HCT116 (cell line): ENCODE results near the gene ACP4. TPM values are rescaled to one million over a fixed set of nuclear protein-coding genes. Genes with fewer than 3 reads are reported as not detected.
A peak's percentile ranks its signal among the peaks of the same experiment; 100 is the strongest.

ENCODE experiments used
- ATAC-seq: fragments of 200-7000 bp; cut with Tn5 transposase; 2 replicates; pipeline ENCODE4 v1.9.1; 2020; ENCODE audit warnings: mild to moderate bottlenecking, moderate library complexity
- BruUV-seq: library from RNA; stranded (reverse); fragments of 400-500 nt; replicated peaks from 2 replicates; lab custom pipeline; 2021; lab: Mats Ljungman, UMichigan
- CTCF ChIA-PET: fragments of 300-600 bp; sonication (Branson Sonifier 250); formaldehyde crosslinking; loops from one replicate; lab custom pipeline; 2021; ENCODE audit warnings: antibody characterized with exemption; lab: Charles Lee
- POLR2A ChIA-PET: fragments of 300-600, 350-600 bp; sonication (Branson Sonifier 250); formaldehyde crosslinking; loops from one replicate; lab custom pipeline; 2021; ENCODE audit warnings: antibody characterized with exemption; lab: Charles Lee
- RAD21 ChIA-PET, 2 experiments: fragments of 300-600 bp; sonication (Branson Sonifier 250); formaldehyde crosslinking; loops; one replicate each; lab custom pipeline; 2023; ENCODE audit warnings: low total read pairs in 2 of 2; ENCODE audit not compliant: uncharacterized antibody in 2 of 2, unreplicated experiment in 2 of 2, low non-redundant PET in 1 of 2; lab: Charles Lee
- DNase-seq: peaks from one replicate; pipeline ENCODE4 v3.0.0-alpha.2; 2010; ENCODE audit warnings: low read depth, low spot score
- H2AFZ ChIP-seq: fragments of 200-600 bp; shearing (Covaris generic), sonication (generic); 2 replicates; pipeline ENCODE4 v1.6.1; 2017; ENCODE audit warnings: low read depth, mixed run types, mixed read lengths, antibody characterized with exemption, low read length; ENCODE audit not compliant: poor library complexity, severe bottlenecking
- H3K27ac ChIP-seq: 2 replicates; pipeline ENCODE4 v1.5.1; 2012; ENCODE audit warnings: low read depth, low read length
- H3K27me3 ChIP-seq: fragments of 200-600 bp; sonication (generic); 2 replicates; pipeline ENCODE4 v1.6.1; 2016; ENCODE audit warnings: mixed run types, low read length, mixed read lengths; ENCODE audit not compliant: insufficient read depth
- H3K36me3 ChIP-seq, 2 experiments: fragments of 200-500 bp in 1 of 2; fragments of 200-600 bp in 1 of 2; sonication (Bioruptor generic) in 1 of 2; sonication (generic) in 1 of 2; 2 replicates each; pipeline versions ENCODE4 v1.5.1 to v1.6.1; 2014 to 2016; ENCODE audit warnings: low read length in 2 of 2, inconsistent platforms in 1 of 2, mixed read lengths in 1 of 2, mixed run types in 1 of 2; ENCODE audit not compliant: insufficient read depth in 2 of 2, control insufficient read depth in 1 of 2
- H3K4me1 ChIP-seq, 2 experiments: fragments of 200-600 bp in 1 of 2; sonication (generic) in 1 of 2; 2 replicates each; pipeline versions ENCODE4 v1.5.1 to v1.6.1; 2012 to 2017; ENCODE audit warnings: low read length in 2 of 2, inconsistent platforms in 1 of 2, mild to moderate bottlenecking in 1 of 2, mixed read lengths in 1 of 2, mixed run types in 1 of 2, moderate library complexity in 1 of 2; ENCODE audit not compliant: insufficient read depth in 2 of 2, control insufficient read depth in 1 of 2
- H3K4me2 ChIP-seq: fragments of 200-600 bp; sonication (generic); 2 replicates; pipeline ENCODE4 v1.6.1; 2017; ENCODE audit warnings: mixed run types, low read length, mixed read lengths
- H3K4me3 ChIP-seq, 2 experiments: fragments of 200-600 bp in 1 of 2; sonication (generic) in 1 of 2; replicated peaks in 1 of 2; 2 replicates each; pipeline ENCODE4 v1.5.1; 2011 to 2016; ENCODE audit warnings: low read length in 2 of 2, control low read depth in 1 of 2, low read depth in 1 of 2, mild to moderate bottlenecking in 1 of 2, mixed read lengths in 1 of 2, mixed run types in 1 of 2
- H3K79me2 ChIP-seq: fragments of 200-600 bp; sonication (generic); 2 replicates; pipeline ENCODE4 v1.6.1; 2017; ENCODE audit warnings: mild to moderate bottlenecking, mixed run types, low read length, moderate library complexity, mixed read lengths; ENCODE audit not compliant: insufficient read depth
- H3K9ac ChIP-seq: fragments of 200-600 bp; sonication (generic); 2 replicates; pipeline ENCODE4 v1.6.1; 2016; ENCODE audit warnings: low read length, mixed read lengths
- H3K9me2 ChIP-seq: fragments of 200-600 bp; sonication (generic), shearing (Covaris generic); 2 replicates; pipeline ENCODE4 v1.6.1; 2017; ENCODE audit warnings: mixed run types, mild to moderate bottlenecking, moderate library complexity; ENCODE audit not compliant: insufficient read depth
- H3K9me3 ChIP-seq, 2 experiments: fragments of 200-500 bp in 1 of 2; fragments of 200-600 bp in 1 of 2; sonication (Bioruptor generic) in 1 of 2; sonication (generic) in 1 of 2; 2 replicates each; pipeline ENCODE4 v1.6.1; 2014 to 2017; ENCODE audit warnings: low read length in 2 of 2, mixed read lengths in 2 of 2, inconsistent platforms in 1 of 2, low read depth in 1 of 2, mild to moderate bottlenecking in 1 of 2, mixed run types in 1 of 2, moderate library complexity in 1 of 2; ENCODE audit not compliant: control insufficient read depth in 1 of 2, insufficient read depth in 1 of 2
- H4K20me1 ChIP-seq: fragments of 200-600 bp; sonication (generic), shearing (Covaris generic); 2 replicates; pipeline ENCODE4 v1.6.1; 2017; ENCODE audit warnings: mixed run types, mild to moderate bottlenecking, moderate library complexity; ENCODE audit not compliant: insufficient read depth
- CTCF ChIP-seq, 3 experiments: fragments of 200-600 bp in 1 of 3; sonication (generic) in 1 of 3; IDR thresholded peaks in 2 of 3; conservative IDR thresholded peaks in 1 of 3; 2 replicates each; pipeline ENCODE4 v1.5.1; 2012 to 2017; ENCODE audit warnings: low read depth in 2 of 3, low read length in 2 of 3, antibody characterized with exemption in 1 of 3, borderline replicate concordance in 1 of 3, control low read depth in 1 of 3, mild to moderate bottlenecking in 1 of 3, mixed read lengths in 1 of 3, mixed run types in 1 of 3, moderate library complexity in 1 of 3; ENCODE audit not compliant: insufficient read depth in 1 of 3
- EZH2 ChIP-seq: fragments of 200-600 bp; sonication (generic); IDR thresholded peaks from 2 replicates; pipeline ENCODE4 v1.6.1; 2017; ENCODE audit warnings: antibody characterized with exemption, mixed run types
- FOSL1 ChIP-seq: IDR thresholded peaks from 2 replicates; pipeline ENCODE4 v1.6.1; 2012; ENCODE audit warnings: low read depth
- JUND ChIP-seq: IDR thresholded peaks from 2 replicates; pipeline ENCODE4 v1.6.1; 2012
- MAX ChIP-seq: IDR thresholded peaks from 2 replicates; pipeline ENCODE4 v1.6.1; 2012
- POLR2A ChIP-seq: IDR thresholded peaks from 2 replicates; pipeline ENCODE4 v1.7.0; 2011; ENCODE audit warnings: borderline replicate concordance; ENCODE audit not compliant: insufficient read depth, insufficient read length; ENCODE audit errors: extremely low read depth
- RAD21 ChIP-seq: IDR thresholded peaks from 2 replicates; pipeline ENCODE4 v1.6.1; 2012; ENCODE audit warnings: low read depth, mild to moderate bottlenecking
- SIN3A ChIP-seq: IDR thresholded peaks from 2 replicates; pipeline ENCODE4 v1.6.1; 2012; ENCODE audit warnings: low read depth
- SRF ChIP-seq: IDR thresholded peaks from 2 replicates; pipeline ENCODE4 v1.6.1; 2012; ENCODE audit warnings: low read depth
- intact Hi-C: fragments of 100-400 bp; cut with micrococcal nuclease; formaldehyde crosslinking; loops from 2 replicates; pipeline ENCODE4 v1.10.0; 2022
- total RNA-seq: library from RNA; stranded (reverse); gene quantifications from one replicate; pipeline ENCODE4 v1.2.1, GENCODE V29; 2021; ENCODE audit not compliant: unreplicated experiment

The ACP4 gene
- total RNA-seq, 1 experiment from 2014 or later, result not detected

GRCh38 chr19:50796128-50796633, 6.0 kb downstream of the ACP4 start:
- Histone ChIP-seq H3K4me2 (no peak overlapping the region), H4K20me1 (peaks cover 46% of the 10 kb centered on the region; the same call in 1 of the 2 replicates), H2AFZ (no peak overlapping the region), H3K9me2 (no peaks in the 10 kb centered on the region)
- peak; percentile 31 for ATAC-seq
- CTCF ChIA-PET, result interaction anchor here (1.1 to 3.1 kb wide), 5 partner anchors 9 to 225 kb away, joined by 3 to 19 read pairs (median 6); no protein-coding TSS in a partner anchor
- RAD21 ChIA-PET, result interaction anchor here in 1 of 2 experiments (1.5 kb wide), 1 partner anchor 126 kb away, joined by 4 read pairs; no protein-coding TSS in a partner anchor
- BruUV-seq, result no TSS peak
- no peak for DNase-seq
- TF ChIP-seq JUND, result peak; percentile 22; the same call in 1 of the 2 replicates
- no peak for TF ChIP-seq POLR2A
- peak; percentile 63; the same call in 1 of the 2 replicates for TF ChIP-seq SRF
- 0 out of 2 replicates have a peak, but pooled peaks have one; percentile 10 for TF ChIP-seq RAD21
- peak; percentile 34 for TF ChIP-seq FOSL1
- no peak for TF ChIP-seq EZH2
- TF ChIP-seq MAX, result 0 out of 2 replicates have a peak, but pooled peaks have one; percentile 34
- peak; percentile 41; the same call in 1 of the 2 replicates for TF ChIP-seq SIN3A
- TF ChIP-seq CTCF (IDR thresholded peaks at IDR 0.05 in 2 of 3, conservative IDR thresholded peaks at IDR 0.05 in 1 of 3; ENCODE audit: borderline replicate concordance in 1 of 3, insufficient read depth in 1 of 3, low read depth in 2 of 3, low read length in 2 of 3), result peak in 2 of 3 experiments; percentile 40 to 44; a peak in 3 of 6 replicates
- TF ChIP-seq, all 23 proteins: peak for 7
- Histone ChIP-seq H3K9me3 (no peaks in the 10 kb centered on the region), H3K9ac (no peak overlapping the region), H3K4me1 (peaks cover 11 to 32% of the 10 kb centered on the region in 2 experiments; a peak in 3 of 4 replicates), H3K36me3 (peaks cover 35 to 41% of the 10 kb centered on the region in 2 experiments), H3K27ac (peak overlapping the region; percentile 42), H3K27me3 (no peaks in the 10 kb centered on the region), H3K79me2 (peaks cover 39% of the 10 kb centered on the region), H3K4me3 (no peak overlapping the region)
- intact Hi-C loops, result no loop called here
- POLR2A ChIA-PET, result interaction anchor here (2.0 to 3.5 kb wide), 2 partner anchors 8 to 222 kb away, joined by 4 to 19 read pairs; no protein-coding TSS in a partner anchor
